DOHH2 (cell line): ENCODE results near the gene ATP5F1D.

Source experiments
- CTCF ChIP-seq: fragments of 200-600 bp; sonication (generic); IDR thresholded peaks from one replicate; pipeline ENCODE4 v1.5.1; 2014; ENCODE audit warnings: antibody characterized with exemption, mild to moderate bottlenecking, low read depth, low read length; ENCODE audit not compliant: poor library complexity, severe bottlenecking
- EZH2phosphoT487 ChIP-seq: fragments of 200-600 bp; sonication (generic); IDR thresholded peaks from 2 replicates; pipeline ENCODE4 v1.6.1; 2017; ENCODE audit warnings: borderline replicate concordance, mild to moderate bottlenecking, antibody characterized with exemption, low read length, moderate library complexity, mixed read lengths

GRCh38 chr19:1249298-1249989 is 7.9 kb downstream of the ATP5F1D start:
- TF ChIP-seq CTCF (no peak), EZH2phosphoT487 (no peak)
